A673 (cell line): ENCODE results near the gene ELP5. TPM values are rescaled to one million over a fixed set of nuclear protein-coding genes. Genes with fewer than 3 reads are reported as not detected.

Source experiments
- BruUV-seq: library from RNA; stranded (reverse); fragments of 400-500 nt; replicated peaks from 2 replicates; lab custom pipeline; 2021; lab: Mats Ljungman, UMichigan
- CTCF ChIA-PET: fragments of 300-600 bp; sonication (Branson Sonifier 250); formaldehyde crosslinking; loops from one replicate; lab custom pipeline; 2022; ENCODE audit warnings: antibody characterized with exemption; lab: Charles Lee
- POLR2A ChIA-PET: fragments of 300-600 bp; sonication (Branson Sonifier 250); formaldehyde crosslinking; loops from one replicate; lab custom pipeline; 2022; ENCODE audit warnings: antibody characterized with exemption; ENCODE audit not compliant: low non-redundant PET; lab: Charles Lee
- DNase-seq: peaks from one replicate; pipeline ENCODE4 v3.0.0-alpha.2; 2015; ENCODE audit warnings: low spot score
- H3K27ac ChIP-seq: fragments of 200-600 bp; sonication (generic); 2 replicates; pipeline ENCODE4 v1.5.1; 2016; ENCODE audit warnings: mixed run types, low read depth, mild to moderate bottlenecking, mixed read lengths, antibody characterized with exemption, low read length; ENCODE audit not compliant: poor library complexity, severe bottlenecking
- H3K27me3 ChIP-seq: fragments of 200-600 bp; sonication (generic); replicated peaks from 2 replicates; pipeline ENCODE4 v1.6.1; 2017; ENCODE audit warnings: mixed run types, low read depth, mild to moderate bottlenecking, mixed read lengths, antibody characterized with exemption, low read length; ENCODE audit not compliant: insufficient read depth, poor library complexity
- H3K36me3 ChIP-seq: fragments of 200-600 bp; sonication (generic); 2 replicates; pipeline ENCODE4 v1.6.1; 2016; ENCODE audit warnings: mixed run types, mild to moderate bottlenecking, mixed read lengths, antibody characterized with exemption, low read length; ENCODE audit not compliant: insufficient read depth, poor library complexity, severe bottlenecking
- H3K4me1 ChIP-seq: fragments of 200-600 bp; sonication (generic); 2 replicates; pipeline ENCODE4 v1.6.1; 2017; ENCODE audit warnings: mixed run types, mild to moderate bottlenecking, mixed read lengths, antibody characterized with exemption, low read length; ENCODE audit not compliant: insufficient read depth, poor library complexity, severe bottlenecking
- H3K4me3 ChIP-seq: fragments of 200-600 bp; sonication (generic); 2 replicates; pipeline ENCODE4 v1.5.1; 2016; ENCODE audit warnings: low read depth, mixed run types, mild to moderate bottlenecking, mixed read lengths, low read length; ENCODE audit not compliant: poor library complexity, severe bottlenecking
- H3K9me3 ChIP-seq: fragments of 200-600 bp; sonication (generic); 2 replicates; pipeline ENCODE4 v1.6.1; 2016; ENCODE audit warnings: mixed run types, low read depth, mild to moderate bottlenecking, mixed read lengths, antibody characterized with exemption, low read length; ENCODE audit not compliant: poor library complexity, severe bottlenecking
- CTCF ChIP-seq: fragments of 300-800, 200-600 bp; sonication (generic); conservative IDR thresholded peaks from 2 replicates; pipeline ENCODE4 v1.5.1; 2017; ENCODE audit warnings: low read depth, mild to moderate bottlenecking, antibody characterized with exemption, low read length, moderate library complexity, mixed read lengths
- EZH2 ChIP-seq: fragments of 200-600 bp; sonication (generic); IDR thresholded peaks from 2 replicates; pipeline ENCODE4 v1.6.1; 2017; ENCODE audit warnings: borderline replicate concordance, low read depth, mild to moderate bottlenecking, mixed read lengths, antibody characterized with exemption, low read length; ENCODE audit not compliant: poor library complexity, severe bottlenecking
- intact Hi-C: fragments of 100-400 bp; cut with micrococcal nuclease; formaldehyde crosslinking; loops from one replicate; pipeline ENCODE4 v1.10.0; 2022; ENCODE audit not compliant: unreplicated experiment
- microRNA-seq: library from miRNA; unstranded; fragments of <30 nt; microRNA quantifications from one replicate; pipeline ENCODE4 v1.2.0, GENCODE V29; 2021
- total RNA-seq: library from RNA; stranded (reverse); gene quantifications from 2 replicates; pipeline ENCODE4 v1.2.3, GENCODE V29; 2021

Gene ELP5
- total RNA-seq, 1 experiment from 2014 or later, result 128 TPM

- Histone ChIP-seq H3K4me3 (peak overlapping the region; percentile 94), H3K36me3 (peaks cover 45% of the 10 kb centered on the region), H3K4me1 (peaks cover 23% of the 10 kb centered on the region), H3K27ac (peak overlapping the region; percentile 99), H3K9me3 (no peaks in the 10 kb centered on the region), H3K27me3 (no peaks in the 10 kb centered on the region)
- intact Hi-C loops, result loop anchor here (5.0 kb wide), 1 partner anchor 57 kb away; the partner anchor contains the start of genes CTDNEP1 and ELP5
- POLR2A ChIA-PET, result no interaction called here
- peak; percentile 93 for DNase-seq
- TF ChIP-seq CTCF, result no peak
- TF ChIP-seq EZH2, result no peak
- CTCF ChIA-PET, result interaction anchor here (0.6 kb wide), 1 partner anchor 66 kb away, joined by 5 read pairs; the partner anchor contains the start of gene GABARAP
- BruUV-seq, result TSS peak; percentile 73
Observed at GRCh38 chr17:7308625-7309433, 56.8 kb downstream of the ELP5 start.

Small RNAs within 50 kb of the gene (microRNA-seq; reads per million reads assigned to microRNA genes)
- gene MIR324, result 11,566 reads per million, percentile 96 among the genes with 10 or more reads in this experiment

Other genes with a start within 250 kb of the ELP5 start
- gene RNASEK, start 239.6 kb upstream of the ELP5 start, total RNA-seq, result 246 and 258 TPM in 2 replicates
- gene BCL6B, start 229.2 kb upstream of the ELP5 start, total RNA-seq, result 0.44 and 0.58 TPM in 2 replicates
- gene SLC16A13, start 216.2 kb upstream of the ELP5 start, total RNA-seq, result 11.7 and 15.5 TPM in 2 replicates
- gene SLC16A11, start 208.1 kb upstream of the ELP5 start, total RNA-seq, result 0.47 and 1.3 TPM in 2 replicates
- not detected in 2 replicates for gene CLEC10A, start 172.0 kb upstream of the ELP5 start, total RNA-seq
- gene ASGR2, start 137.4 kb upstream of the ELP5 start, total RNA-seq, result not detected in 2 replicates
- 6.1 and 8.0 TPM in 2 replicates for gene ASGR1, start 72.8 kb upstream of the ELP5 start, total RNA-seq
- gene DLG4, start 32.4 kb upstream of the ELP5 start, total RNA-seq, result 74.7 and 86.6 TPM in 2 replicates
- gene ACADVL, start 32.3 kb upstream of the ELP5 start, total RNA-seq, result 425 and 509 TPM in 2 replicates
- gene DVL2, start 17.7 kb upstream of the ELP5 start, total RNA-seq, result 133 and 139 TPM in 2 replicates
- gene PHF23, start 12.8 kb upstream of the ELP5 start, total RNA-seq, result 84.0 and 85.1 TPM in 2 replicates
- 296 and 314 TPM in 2 replicates for gene GABARAP, start 9.8 kb upstream of the ELP5 start, total RNA-seq
- gene CTDNEP1, start 481 bp upstream of the ELP5 start, total RNA-seq, result 175 and 179 TPM in 2 replicates
- 0.55 TPM in 1 of 2 replicates, not detected in the other for gene CLDN7, start 10.3 kb downstream of the ELP5 start, total RNA-seq
- 0.67 and 1.6 TPM in 2 replicates for gene SLC2A4, start 29.5 kb downstream of the ELP5 start, total RNA-seq
- gene YBX2, start 42.4 kb downstream of the ELP5 start, total RNA-seq, result 0.77 and 1.6 TPM in 2 replicates
- gene EIF5A, start 55.4 kb downstream of the ELP5 start, total RNA-seq, result 1,112 and 1,128 TPM in 2 replicates
- gene GPS2, start 63.1 kb downstream of the ELP5 start, total RNA-seq, result 116 and 133 TPM in 2 replicates
- 81.7 and 99.5 TPM in 2 replicates for gene NEURL4, start 77.1 kb downstream of the ELP5 start, total RNA-seq
- gene ACAP1, start 84.3 kb downstream of the ELP5 start, total RNA-seq, result 1.1 TPM in 2 replicates
- 3.8 TPM in 2 replicates for gene KCTD11, start 99.9 kb downstream of the ELP5 start, total RNA-seq
- not detected in 2 replicates for gene TMEM95, start 102.9 kb downstream of the ELP5 start, total RNA-seq
- 0.90 and 1.1 TPM in 2 replicates for gene TNK1, start 128.9 kb downstream of the ELP5 start, total RNA-seq
- 15.2 and 29.3 TPM in 2 replicates for gene PLSCR3, start 142.3 kb downstream of the ELP5 start, total RNA-seq
- 57.6 and 91.6 TPM in 2 replicates for gene TMEM256, start 151.9 kb downstream of the ELP5 start, total RNA-seq
- gene NLGN2, start 155.6 kb downstream of the ELP5 start, total RNA-seq, result 36.9 and 60.5 TPM in 2 replicates
- 0.43 and 0.55 TPM in 2 replicates for gene SPEM1, start 168.1 kb downstream of the ELP5 start, total RNA-seq
- gene SPEM2, start 173.4 kb downstream of the ELP5 start, total RNA-seq, result 0.24 TPM in 1 of 2 replicates, not detected in the other
- not detected in 2 replicates for gene SPEM3, start 176.6 kb downstream of the ELP5 start, total RNA-seq
- gene TMEM102, start 183.2 kb downstream of the ELP5 start, total RNA-seq, result 3.2 and 4.7 TPM in 2 replicates
- gene FGF11, start 187.3 kb downstream of the ELP5 start, total RNA-seq, result 18.2 and 24.6 TPM in 2 replicates
- gene CHRNB1, start 192.8 kb downstream of the ELP5 start, total RNA-seq, result 5.2 and 8.6 TPM in 2 replicates
- 17.7 and 21.0 TPM in 2 replicates for gene ZBTB4, start 227.4 kb downstream of the ELP5 start, total RNA-seq
- not detected in 2 replicates for gene SLC35G6, start 229.2 kb downstream of the ELP5 start, total RNA-seq
- gene POLR2A, start 232.2 kb downstream of the ELP5 start, total RNA-seq, result 330 and 341 TPM in 2 replicates